Measurements from ENCODE around the gene SLC4A8.

Gene SLC4A8

DNA sequence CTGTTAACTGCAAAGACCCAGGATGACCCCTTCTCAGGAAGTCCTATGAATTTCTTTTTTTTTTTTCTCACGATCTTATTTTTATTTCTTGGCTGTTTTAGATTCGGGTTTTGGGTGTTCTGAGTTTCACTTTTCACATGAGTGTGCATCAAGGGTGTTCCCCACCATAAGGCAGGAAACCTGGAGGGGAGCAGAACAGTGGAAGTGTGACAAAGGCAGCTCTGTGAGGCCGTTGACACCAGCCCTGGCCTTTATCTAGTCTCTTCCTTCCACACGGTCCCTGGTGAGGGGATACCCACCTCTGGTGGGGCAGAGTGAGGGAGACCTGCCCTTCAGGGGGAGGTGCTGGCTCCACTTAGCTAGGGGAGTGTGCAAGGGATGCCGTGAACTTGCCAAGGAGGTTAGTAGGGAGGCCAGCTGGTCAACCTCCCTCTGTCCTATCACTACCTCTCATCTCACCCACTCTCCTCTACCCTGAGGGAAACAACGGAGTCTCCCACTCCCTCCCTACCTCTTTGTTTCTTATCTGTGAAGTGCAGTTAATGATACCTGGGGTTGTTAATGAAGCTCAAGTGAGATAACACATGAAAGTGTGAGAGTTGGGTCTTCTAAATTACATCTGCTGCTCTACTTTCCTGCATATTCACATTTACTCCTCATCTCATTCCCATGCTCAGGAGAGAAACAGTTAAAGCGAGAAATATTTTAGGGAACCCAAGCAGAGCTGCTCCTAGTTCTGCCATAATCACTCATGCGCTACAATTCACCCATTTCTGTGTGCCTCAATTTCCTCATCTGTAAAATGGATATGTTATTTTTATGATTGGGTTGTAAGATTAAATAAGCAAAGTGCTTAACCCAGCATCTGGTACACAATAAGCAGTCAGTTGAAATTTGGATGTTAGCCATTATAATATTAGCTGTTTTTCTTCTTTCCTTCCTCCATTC lies 29.1 kb upstream of the SLC4A8 start:
- peak; percentile 36 for DNase-seq

DNA sequence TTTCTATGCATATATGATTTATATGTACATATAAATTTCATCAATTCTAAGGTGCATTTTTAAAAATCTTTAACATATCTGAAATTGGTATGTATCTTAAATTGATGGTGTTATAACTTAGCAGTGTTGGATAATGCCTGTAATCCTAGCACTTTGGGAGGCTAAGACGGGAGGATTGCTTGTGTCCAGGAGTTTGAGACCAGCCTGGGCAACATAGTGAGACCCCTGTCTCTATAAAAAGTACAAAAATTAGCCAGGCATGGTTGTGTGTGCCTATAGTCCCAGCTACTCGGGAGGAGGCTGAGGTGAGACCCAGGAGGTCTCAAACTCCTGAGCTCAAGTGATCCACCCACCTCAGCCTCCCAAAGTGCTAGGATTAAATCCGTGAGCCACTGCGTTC lies 27.0 kb upstream of the SLC4A8 start:
- DNase-seq = no peak

GRCh38 chr12:51399891-51400290 lies 24.7 kb upstream of the SLC4A8 start:
- no peak for DNase-seq

GRCh38 chr12:51401020-51401419 lies 23.6 kb upstream of the SLC4A8 start:
- no peak for DNase-seq

- no peak for DNase-seq
Observed at GRCh38 chr12:51401486-51401885, 23.1 kb upstream of the SLC4A8 start.

GRCh38 chr12:51401900-51402299 lies 22.7 kb upstream of the SLC4A8 start:
- no peak for DNase-seq

DNA sequence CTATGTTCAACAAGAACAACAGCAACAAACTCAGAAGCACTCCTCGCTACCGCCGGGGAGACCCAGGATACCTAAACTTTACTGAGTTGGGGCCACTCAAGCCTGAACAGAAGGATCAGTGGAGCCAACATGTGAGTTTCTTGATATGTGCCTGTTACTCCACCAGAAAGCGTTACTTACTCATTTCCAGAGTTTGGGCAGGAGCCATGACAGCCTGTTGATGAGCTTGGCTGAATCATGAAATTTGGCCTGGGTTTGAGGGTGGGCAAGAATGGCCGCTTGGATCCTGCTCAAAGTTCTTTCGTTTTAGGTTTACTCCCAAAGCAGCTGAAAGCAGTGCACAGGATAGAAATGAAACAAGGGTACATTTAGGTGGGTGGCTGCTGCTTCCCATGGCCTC lies 21.5 kb upstream of the SLC4A8 start:
- DNase-seq = no peak

DNA sequence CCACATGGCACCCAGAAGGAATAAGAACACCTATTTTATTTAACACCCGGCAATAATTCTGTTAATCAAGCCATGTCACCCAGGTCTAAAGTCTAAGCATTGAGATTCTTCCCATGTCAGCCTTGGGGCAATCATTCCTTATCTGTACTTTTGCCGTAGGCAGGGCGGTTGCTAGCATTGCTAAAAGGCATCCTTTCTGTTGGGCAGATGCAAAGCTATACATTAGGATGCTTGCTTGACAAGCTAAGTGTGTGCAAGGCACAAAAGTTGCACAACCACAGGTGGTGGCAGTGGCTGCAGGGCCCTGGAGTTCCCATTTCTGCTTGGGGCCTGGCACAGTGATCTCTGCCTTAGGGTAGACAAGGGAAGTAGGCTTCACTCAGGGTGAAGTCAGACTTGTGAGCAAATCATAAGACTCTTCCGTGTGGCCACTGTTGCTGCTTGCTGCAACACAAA lies 20.9 kb upstream of the SLC4A8 start:
- no peak for DNase-seq

DNA sequence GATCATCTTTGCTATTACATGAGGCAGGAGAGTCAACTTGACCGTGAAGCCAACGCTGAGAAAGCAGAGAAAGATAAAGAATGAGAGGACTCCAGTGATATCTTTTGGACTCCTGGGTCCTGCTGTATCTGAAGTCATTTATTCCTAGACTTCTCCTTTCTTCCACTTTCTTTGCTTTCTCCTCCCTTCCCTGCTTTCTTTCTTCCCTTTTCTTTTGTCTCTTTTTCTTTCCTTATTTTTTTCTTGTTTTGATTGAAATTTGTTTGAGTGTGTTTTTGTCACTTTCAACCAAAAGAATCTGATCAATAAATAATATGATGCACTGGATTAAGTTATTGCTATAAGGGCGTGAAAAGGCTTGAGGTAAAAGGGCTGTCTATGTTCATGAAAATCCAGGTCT lies 20.0 kb upstream of the SLC4A8 start:
- no peak for DNase-seq

DNA sequence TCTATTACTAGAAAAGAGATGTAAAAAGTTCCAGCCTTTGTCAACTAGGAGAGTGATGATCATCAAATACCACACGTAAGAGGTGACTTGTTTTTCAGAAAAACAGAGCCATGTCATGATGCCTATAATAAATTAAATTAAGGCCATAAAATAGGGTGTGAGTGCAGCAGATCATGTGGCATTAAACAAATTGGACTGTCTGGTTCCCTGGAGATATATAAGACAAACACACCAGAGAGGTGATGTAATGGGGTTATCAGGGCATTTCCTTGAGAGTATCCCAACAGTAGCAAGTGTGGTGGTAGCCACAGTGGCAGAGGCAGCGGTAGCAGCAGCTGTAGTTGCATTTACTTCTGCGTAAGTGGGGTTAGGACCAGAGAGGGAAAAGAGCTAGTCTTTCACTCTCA lies 18.8 kb upstream of the SLC4A8 start:
- DNase-seq = no peak

GRCh38 chr12:51406290-51406689 lies 18.3 kb upstream of the SLC4A8 start:
- no peak for DNase-seq

DNA sequence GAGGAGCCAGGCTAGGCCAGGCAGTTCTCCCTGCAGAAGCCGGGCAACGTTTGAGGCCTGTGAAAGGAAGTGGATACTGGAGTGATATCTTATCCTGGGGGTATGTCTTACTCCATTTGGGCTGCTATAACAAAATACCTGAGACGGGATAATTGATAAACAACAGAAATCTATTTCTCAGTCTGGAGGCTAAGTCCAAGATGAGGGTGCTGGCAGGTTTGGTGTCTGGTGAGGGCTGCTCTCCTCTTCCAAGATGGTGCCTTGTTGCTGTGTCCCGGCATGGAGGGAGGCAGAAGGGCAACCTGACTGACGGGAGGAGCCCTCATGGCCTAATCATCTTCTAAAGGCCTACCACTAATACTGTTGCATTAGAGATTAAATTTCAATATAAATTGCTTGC lies 17.8 kb upstream of the SLC4A8 start:
- DNase-seq = no peak

GRCh38 chr12:51407604-51408003 lies 17.0 kb upstream of the SLC4A8 start:
- DNase-seq = no peak

GRCh38 chr12:51409846-51410245 lies 14.8 kb upstream of the SLC4A8 start:
- no peak for DNase-seq

- DNase-seq = no peak
Observed at GRCh38 chr12:51413149-51413548, 11.5 kb upstream of the SLC4A8 start.

GRCh38 chr12:51413791-51414190 lies 10.8 kb upstream of the SLC4A8 start:
- no peak for DNase-seq

GRCh38 chr12:51415931-51416330 lies 8.7 kb upstream of the SLC4A8 start:
- no peak for DNase-seq

GRCh38 chr12:51417826-51418225 lies 6.8 kb upstream of the SLC4A8 start:
- DNase-seq = no peak

GRCh38 chr12:51419425-51420193 lies 5.0 kb upstream of the SLC4A8 start:
- no peak for DNase-seq

GRCh38 chr12:51421266-51421884 lies 3.3 kb upstream of the SLC4A8 start:
- peak; percentile 36 for DNase-seq

DNA sequence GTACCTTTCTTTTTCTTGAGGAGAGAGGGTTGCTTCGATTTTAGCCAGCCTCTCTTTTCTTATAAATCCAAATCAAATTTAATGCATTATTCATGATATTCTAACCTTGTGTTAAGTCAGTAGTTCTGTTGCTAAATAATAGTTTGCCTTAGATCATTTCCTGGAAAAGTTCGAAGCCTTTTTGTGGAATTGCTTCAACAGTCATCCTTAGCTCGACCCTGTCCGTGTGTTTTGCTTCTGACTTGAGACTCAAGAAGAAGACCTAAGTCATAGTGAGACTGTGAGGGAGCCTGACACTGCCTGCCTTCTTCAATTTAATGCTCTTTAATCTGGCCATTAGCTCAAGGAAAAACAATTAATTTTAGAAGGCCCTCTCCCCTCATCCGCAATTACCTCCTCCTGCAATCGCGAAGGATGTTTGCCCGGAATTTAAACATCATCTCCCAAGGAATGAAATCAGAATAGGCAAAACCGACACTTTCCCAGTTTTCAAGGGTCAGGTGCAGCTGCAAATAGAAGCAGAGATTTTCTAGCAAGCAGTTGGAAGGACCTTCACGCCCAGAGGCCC lies 453 bp upstream of the SLC4A8 start:
- DNase-seq = no peak

DNA sequence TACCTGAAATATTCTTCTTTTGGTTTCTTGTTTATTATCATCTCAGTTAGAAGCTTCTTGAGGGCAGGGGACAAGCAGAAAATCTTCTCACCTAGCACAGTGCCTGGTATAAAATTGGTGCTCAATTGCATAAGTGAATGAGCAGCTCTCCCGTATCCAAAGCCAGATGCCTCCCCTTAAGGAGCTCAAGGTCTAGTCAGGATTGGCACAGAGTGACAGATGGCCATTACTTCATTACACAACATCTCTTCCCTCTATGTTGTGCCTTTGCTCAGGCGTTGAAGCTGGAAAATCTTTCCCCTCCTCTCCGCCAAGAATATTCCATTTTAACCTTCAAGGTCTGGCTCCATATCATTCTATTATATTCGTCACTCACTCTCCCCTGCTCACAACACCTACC lies 3.6 kb downstream of the SLC4A8 start:
- DNase-seq = no peak

DNA sequence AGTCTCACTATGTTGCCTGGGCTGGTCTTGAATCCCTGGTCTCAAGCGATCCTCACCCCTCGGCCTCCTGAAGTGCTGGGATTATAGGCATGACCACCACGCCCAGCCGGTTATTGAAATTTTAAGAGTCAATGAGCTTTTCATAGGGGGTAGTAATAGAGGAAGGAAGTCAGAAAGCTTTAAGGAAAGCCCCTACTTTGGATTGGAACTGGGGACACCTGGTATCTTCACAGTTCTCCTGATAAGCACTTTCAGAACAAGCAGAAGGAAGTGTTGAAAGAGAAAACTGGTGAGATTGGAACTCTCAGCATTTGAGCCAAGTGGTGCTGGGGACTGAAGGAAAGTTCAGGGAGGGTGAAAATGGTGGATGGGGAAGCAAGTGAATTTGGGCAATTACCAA lies 5.1 kb downstream of the SLC4A8 start:
- no peak for DNase-seq

Measured in activated T-cell treated with anti-CD3 and anti-CD28 coated beads, Interleukin-2, amount 50 U/mL, for 1 hour (primary cell).